ENCODE measurements around the gene LRP1B.

LRP1B gene

GRCh38 chr2:141423124-141423523 is 707.7 kb downstream of the LRP1B start:
- no peak for DNase-seq (ENCODE audit: low spot score)

DNA sequence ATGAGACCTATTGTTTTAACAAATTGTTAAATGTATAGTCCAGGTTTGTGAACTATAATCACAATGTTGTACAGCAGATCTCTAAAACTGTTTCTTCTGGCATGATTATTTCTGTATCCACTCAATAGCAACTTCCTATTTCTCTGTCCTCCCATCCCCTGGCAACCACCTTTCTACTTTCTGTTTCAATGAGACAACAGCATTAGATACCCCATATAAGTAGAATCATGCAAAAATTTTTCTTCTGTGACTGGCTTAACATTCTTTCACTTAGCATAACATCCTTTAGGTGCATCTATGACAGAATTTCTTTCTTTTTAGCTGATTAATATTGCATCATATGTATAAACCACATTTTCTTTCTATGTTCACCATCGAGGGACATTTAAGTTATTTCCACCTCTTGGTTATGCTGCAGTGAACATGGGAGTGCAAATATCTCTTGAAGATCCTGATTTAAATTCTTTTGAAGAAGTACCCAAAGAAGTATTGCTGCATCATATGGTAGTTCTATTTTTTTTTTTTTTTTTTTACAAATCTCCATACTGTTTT is 713.5 kb downstream of the LRP1B start:
- DNase-seq (ENCODE audit: low spot score), result no peak

DNA sequence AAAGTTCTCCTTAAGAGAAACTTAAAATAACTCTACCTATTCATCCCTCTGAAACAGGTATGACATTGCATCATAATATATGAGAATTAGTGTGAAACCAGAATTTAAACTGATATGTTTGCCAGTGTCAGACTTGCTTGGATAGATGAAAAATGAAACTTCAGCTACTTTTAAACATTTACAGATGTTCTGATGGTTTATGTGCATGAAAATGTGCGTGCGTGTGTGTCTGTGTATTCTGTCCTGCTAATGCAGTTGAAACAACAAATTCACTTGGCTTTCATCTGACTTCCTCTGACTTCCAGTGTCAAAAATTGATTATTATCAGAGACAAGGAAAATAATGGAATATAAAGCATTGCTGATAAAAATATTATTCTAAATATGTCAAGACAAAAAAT is 719.4 kb downstream of the LRP1B start:
- no peak for DNase-seq (ENCODE audit: low spot score)

DNA sequence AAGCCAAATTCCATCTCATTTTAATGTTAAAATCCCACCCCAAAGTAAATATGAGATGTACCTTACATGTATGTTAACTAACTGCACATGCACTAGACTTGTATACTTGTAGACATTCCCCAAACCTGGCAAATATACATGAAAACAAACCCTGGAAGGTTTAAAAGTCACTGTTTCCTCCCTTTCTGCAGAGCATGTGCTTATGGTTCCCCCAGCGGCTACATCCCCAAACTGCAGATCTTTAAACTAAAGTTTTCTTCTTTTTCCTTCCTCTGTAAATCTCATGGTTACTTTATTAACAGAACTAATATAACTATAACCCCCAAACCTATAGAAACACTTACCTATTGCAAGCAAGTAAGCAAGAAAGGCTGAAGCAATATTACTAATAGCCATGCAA is 731.5 kb downstream of the LRP1B start:
- peak; percentile 4 for DNase-seq (ENCODE audit: low spot score)

GRCh38 chr2:141393214-141393545 is 737.6 kb downstream of the LRP1B start:
- DNase-seq (ENCODE audit: low spot score), result no peak

- no peak for DNase-seq (ENCODE audit: low spot score)
Measured at GRCh38 chr2:141392517-141393213, 738.2 kb downstream of the LRP1B start.

GRCh38 chr2:141386168-141386567 is 744.6 kb downstream of the LRP1B start:
- no peak for DNase-seq (ENCODE audit: low spot score)

DNA sequence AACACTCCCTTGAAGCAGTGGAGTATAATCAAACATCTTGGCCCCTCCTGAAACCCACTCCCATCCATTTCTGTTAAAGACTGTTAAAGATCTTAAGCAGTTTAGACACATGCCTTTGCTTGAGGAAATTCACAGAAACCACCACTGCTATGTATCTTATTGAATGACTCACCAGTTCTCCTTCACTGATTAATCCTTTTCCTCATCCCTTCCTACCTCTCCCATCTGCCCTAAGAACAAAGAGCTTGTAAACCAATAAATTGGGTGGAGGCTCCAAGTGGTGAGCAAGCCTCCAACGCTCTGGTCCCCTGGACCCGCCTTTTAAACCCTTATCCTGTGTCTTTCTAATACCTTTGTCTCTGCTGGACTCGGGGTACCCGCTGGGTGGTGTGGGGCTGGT is 746.1 kb downstream of the LRP1B start:
- DNase-seq (ENCODE audit: low spot score), result no peak

DNA sequence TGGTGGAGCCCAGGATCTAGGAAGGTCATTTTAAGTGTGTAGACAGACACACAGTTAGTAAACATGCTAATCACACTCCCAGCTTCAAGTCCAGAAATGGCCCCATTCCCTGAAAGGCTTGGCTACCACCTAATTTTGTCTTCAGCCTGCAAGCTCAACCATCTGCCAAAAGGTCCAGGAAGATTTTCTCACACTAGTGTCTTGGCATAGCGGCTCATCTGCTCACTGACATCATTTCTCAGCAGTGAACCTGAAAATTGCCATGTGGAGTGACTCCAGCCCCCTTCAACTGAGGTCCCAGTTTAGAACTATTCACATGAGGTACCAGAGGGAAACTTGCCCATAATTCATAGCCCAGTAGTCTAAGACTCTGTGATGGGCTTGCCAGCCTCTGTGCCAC is 748.9 kb downstream of the LRP1B start:
- DNase-seq (ENCODE audit: low spot score), result no peak

GRCh38 chr2:141380008-141380979 is 750.5 kb downstream of the LRP1B start:
- DNase-seq (ENCODE audit: low spot score), result no peak

GRCh38 chr2:141364821-141365220 is 766.0 kb downstream of the LRP1B start:
- no peak for DNase-seq (ENCODE audit: low spot score)

- DNase-seq (ENCODE audit: low spot score), result no peak
Measured at GRCh38 chr2:141362311-141362710, 768.5 kb downstream of the LRP1B start.

- no peak for DNase-seq (ENCODE audit: low spot score)
Measured at GRCh38 chr2:141348481-141348880, 782.3 kb downstream of the LRP1B start.

GRCh38 chr2:141341444-141341843 is 789.4 kb downstream of the LRP1B start:
- DNase-seq (ENCODE audit: low spot score), result no peak

- DNase-seq (ENCODE audit: low spot score), result no peak
Measured at GRCh38 chr2:141331127-141331526, 799.7 kb downstream of the LRP1B start.

DNA sequence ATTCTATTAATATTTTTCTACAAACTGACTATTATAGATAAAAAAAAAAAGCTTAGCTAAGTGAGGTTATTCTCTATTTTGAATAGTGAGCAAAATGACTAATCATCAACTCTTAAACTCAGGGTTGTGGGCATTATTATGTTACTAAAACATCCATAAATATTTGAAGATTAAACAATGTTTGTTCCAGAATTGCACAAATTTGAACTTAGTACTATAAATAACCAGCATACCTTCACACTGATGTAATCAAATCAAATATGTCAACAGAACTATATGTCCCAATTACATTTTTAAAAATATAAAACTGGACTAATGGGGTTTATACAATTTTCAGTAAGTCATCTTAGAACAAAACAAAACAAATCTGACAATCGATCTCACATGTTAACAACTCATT is 800.9 kb downstream of the LRP1B start:
- DNase-seq (ENCODE audit: low spot score), result no peak

- no peak for DNase-seq (ENCODE audit: low spot score)
Measured at GRCh38 chr2:141323571-141323970, 807.2 kb downstream of the LRP1B start.

GRCh38 chr2:141317986-141318385 is 812.8 kb downstream of the LRP1B start:
- DNase-seq (ENCODE audit: low spot score), result no peak

- no peak for DNase-seq (ENCODE audit: low spot score)
Measured at GRCh38 chr2:141316606-141317005, 814.2 kb downstream of the LRP1B start.

DNA sequence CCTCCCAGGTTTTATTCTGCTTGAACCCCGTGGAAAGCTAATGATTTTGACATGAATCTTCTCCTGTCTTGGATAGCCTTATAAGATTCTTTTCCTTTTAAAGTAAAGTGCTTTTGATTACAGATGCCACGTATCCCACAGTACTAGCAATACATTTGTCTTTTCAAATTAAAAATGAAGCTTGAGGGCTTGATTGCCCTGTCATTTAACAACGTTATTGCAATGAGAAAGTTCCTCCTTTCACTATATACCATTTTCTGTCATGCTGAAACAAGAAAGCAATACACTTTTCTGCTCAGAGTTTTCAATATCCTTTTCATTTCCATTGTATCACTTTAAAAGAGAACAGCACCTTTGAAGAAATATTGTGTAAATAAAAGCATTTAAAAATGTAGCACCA is 814.7 kb downstream of the LRP1B start:
- DNase-seq (ENCODE audit: low spot score), result no peak

DNA sequence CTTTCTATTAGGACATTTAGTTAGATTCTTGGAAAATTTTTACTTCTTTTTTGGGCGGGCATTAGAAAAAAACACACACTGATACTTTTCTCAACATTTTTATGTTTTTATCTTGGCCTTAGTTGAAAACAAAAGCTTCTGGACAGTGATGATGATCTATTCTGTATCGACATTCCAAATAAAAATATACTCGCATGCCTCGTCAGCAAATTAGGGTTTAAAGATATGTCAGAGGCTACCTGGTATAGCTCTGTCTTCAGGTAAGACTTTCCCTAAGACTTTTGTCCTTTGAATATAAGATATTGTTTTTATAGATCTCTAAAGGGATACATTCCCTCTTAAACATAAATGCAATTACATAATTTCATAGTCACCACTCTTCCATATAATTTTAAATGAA is 816.8 kb downstream of the LRP1B start:
- DNase-seq (ENCODE audit: low spot score), result no peak

- no peak for DNase-seq (ENCODE audit: low spot score)
Measured at GRCh38 chr2:141311430-141311829, 819.4 kb downstream of the LRP1B start.

DNA sequence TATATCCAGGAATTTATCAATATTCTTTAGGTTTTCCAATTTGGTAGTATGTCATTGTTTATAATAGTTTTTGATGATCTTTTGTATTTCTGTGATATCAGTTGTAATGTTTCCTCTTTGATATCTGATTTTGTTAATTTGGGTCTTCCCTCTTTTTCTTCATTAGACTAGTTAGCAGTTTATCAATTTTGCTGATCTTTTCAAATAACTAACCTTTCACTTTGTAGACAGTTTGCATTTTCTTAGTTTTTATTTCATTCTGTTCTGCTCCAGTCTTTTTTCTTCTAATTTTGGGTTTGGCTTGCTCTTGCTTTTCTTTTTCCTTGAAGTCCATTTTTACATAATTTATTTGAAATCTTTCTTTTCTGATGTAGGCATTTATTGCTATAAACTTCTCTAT is 824.4 kb downstream of the LRP1B start:
- DNase-seq (ENCODE audit: low spot score), result no peak

All from HuH-7.5 (cell line).